ENCODE results near the gene TTC39A.

Gene TTC39A

DNA sequence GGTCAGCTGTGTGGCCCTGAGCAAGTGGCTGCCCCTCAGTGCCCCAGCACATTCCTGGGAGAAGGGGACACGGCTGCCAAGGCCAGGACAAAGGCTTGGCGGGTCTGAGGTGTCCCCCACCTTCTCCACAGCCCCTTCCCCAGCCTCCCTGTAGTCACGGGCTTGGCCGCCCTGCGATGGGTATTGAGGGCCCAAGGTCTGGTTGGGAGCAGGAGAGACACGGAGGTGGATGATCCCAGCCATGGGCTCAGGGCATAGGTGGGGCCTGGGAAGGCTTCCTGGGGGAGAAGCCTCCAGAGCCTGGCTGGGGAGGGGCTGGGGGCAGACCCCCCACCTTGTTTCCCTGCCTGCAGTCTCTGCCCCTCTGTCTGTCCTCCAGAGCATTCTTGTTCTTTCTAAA, 27.0 kb downstream of the TTC39A start:
- intact Hi-C loops (cut with DNase I; ENCODE audit: low total_unique reads), result no loop called here
- peaks cover 0 to 6% (median under 1%) of the 10 kb centered on the region in 4 donors for H3K4me1 ChIP-seq
- no peaks in the 10 kb centered on the region for H3K36me3 ChIP-seq
- H3K27ac ChIP-seq, result no peak overlapping the region
- no peak overlapping the region for H3K4me3 ChIP-seq
- no peaks in the 10 kb centered on the region for H3K27me3 ChIP-seq
- no peak for DNase-seq
- no peaks in the 10 kb centered on the region for H3K9me3 ChIP-seq
- TF ChIP-seq, protein P1, sequence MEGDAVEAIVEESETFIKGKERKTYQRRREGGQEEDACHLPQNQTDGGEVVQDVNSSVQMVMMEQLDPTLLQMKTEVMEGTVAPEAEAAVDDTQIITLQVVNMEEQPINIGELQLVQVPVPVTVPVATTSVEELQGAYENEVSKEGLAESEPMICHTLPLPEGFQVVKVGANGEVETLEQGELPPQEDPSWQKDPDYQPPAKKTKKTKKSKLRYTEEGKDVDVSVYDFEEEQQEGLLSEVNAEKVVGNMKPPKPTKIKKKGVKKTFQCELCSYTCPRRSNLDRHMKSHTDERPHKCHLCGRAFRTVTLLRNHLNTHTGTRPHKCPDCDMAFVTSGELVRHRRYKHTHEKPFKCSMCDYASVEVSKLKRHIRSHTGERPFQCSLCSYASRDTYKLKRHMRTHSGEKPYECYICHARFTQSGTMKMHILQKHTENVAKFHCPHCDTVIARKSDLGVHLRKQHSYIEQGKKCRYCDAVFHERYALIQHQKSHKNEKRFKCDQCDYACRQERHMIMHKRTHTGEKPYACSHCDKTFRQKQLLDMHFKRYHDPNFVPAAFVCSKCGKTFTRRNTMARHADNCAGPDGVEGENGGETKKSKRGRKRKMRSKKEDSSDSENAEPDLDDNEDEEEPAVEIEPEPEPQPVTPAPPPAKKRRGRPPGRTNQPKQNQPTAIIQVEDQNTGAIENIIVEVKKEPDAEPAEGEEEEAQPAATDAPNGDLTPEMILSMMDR (IDR thresholded peaks at IDR 0.05), result no peak

DNA sequence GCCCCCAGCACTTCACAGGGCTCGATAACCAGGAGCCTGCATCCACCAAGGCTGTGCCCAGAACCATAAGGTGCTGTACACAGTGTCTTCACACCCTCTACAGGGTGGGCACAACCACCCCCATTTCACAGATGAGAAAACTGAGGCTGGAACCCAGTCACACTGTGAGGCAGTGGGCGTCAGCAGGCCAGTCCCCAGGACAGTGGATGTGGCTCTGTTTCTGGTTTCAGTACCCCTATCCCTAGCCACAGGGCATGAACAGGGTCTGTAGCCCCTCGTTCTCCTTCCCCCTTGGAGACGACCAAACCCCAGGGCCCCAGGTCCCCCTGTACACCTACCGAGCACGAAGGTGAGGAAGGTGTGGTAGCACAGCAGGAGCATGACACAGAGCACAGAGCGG, 27.6 kb downstream of the TTC39A start:
- H3K4me1 ChIP-seq, result peaks cover 0 to 6% (median 3%) of the 10 kb centered on the region in 4 donors
- H3K27ac ChIP-seq, result no peak overlapping the region
- H3K9me3 ChIP-seq, result no peaks in the 10 kb centered on the region
- no peak for DNase-seq
- no peak overlapping the region for H3K4me3 ChIP-seq
- TF ChIP-seq, protein P1 (IDR thresholded peaks at IDR 0.05), result no peak
- H3K27me3 ChIP-seq, result no peaks in the 10 kb centered on the region
- intact Hi-C loops (cut with DNase I; ENCODE audit: low total_unique reads), result no loop called here
- H3K36me3 ChIP-seq, result no peaks in the 10 kb centered on the region

DNA sequence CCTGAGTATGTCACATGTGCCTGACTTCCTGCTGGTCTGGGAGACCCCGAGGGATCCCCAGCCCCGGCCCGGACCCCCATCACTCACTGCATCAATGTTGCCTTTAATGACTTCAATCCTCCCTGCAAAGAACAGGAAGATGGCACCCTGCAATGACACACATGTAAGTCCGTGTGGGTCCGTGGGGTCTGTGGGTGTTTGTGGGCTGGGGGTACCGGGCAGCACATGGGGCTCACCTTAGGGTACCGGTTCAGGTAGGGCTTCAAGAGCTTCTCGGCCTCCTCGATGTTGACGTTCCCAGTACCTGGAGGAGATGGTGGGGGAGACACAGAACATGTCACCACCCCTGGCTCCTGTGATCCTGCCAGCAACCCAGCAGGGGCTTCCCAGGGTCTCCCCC, 28.1 kb downstream of the TTC39A start:
- no peaks in the 10 kb centered on the region for H3K27me3 ChIP-seq
- TF ChIP-seq, protein P1 (IDR thresholded peaks at IDR 0.05), result no peak
- intact Hi-C loops (cut with DNase I; ENCODE audit: low total_unique reads), result no loop called here

DNA sequence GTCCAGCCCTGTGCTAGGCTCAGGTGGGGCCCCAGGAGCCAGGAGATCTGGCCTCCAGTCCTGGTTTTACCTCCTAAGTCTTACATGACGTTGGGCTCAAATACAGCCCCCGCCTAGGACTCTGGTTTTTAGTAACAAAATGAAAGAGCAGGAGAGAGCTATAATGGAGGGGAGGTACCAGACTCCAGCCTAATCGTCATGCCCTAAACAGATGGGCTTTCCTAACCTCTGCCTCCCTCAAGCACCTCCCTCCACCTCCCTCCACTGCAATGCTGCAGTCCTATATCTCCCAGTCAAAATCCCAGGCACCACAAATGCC, 28.6 kb downstream of the TTC39A start:
- no peaks in the 10 kb centered on the region for H3K36me3 ChIP-seq
- H3K4me1 ChIP-seq, result peaks cover 0 to 15% (median 9%) of the 10 kb centered on the region in 4 donors
- DNase-seq, result no peak
- H3K4me3 ChIP-seq, result no peak overlapping the region
- intact Hi-C loops (cut with DNase I; ENCODE audit: low total_unique reads), result no loop called here
- no peaks in the 10 kb centered on the region for H3K9me3 ChIP-seq
- no peak overlapping the region for H3K27ac ChIP-seq
- no peaks in the 10 kb centered on the region for H3K27me3 ChIP-seq
- TF ChIP-seq, protein P1 (IDR thresholded peaks at IDR 0.05), result no peak

More for the DNA sequence above, 28.1 kb downstream of the TTC39A start:
- H3K36me3 ChIP-seq, result no peaks in the 10 kb centered on the region
- no peak for DNase-seq
- no peaks in the 10 kb centered on the region for H3K9me3 ChIP-seq
- no peak overlapping the region for H3K4me3 ChIP-seq
- H3K27ac ChIP-seq, result no peak overlapping the region
- H3K4me1 ChIP-seq, result peaks cover 0 to 11% (median 6%) of the 10 kb centered on the region in 4 donors

DNA sequence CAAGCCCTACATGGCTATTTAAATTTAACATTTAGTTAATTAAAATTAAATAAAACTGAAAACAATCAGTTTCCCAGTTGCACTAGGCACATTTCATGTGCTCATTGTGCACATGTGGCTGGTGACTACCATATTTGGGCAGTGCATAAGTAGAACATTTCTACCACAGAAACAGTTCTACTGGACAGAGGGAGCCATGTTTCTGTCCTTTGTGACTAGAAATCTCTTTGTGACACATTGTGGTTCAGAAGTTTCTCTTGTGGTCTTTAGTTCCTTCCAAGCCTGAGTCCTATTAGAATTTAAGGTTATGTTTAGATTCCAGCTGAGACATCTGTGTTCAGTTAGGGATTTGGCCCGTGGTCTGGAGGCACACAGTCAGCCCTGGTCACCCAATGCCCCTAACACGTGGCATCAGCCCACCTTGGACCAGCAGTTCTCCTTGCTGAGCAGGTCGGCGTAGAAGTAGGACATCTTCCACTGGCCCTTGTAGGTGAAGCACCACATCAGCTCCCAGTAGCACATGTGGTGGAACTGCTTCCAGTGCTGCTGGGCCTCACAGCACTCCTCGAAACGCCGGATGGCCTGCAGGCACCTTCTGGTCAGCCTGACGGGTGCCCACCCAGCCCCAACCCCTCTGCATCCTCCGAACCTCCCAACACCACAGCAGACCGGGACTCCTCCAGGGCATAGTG, 29.1 kb downstream of the TTC39A start:
- Histone ChIP-seq H3K27ac (no peak overlapping the region), H3K9me3 (no peaks in the 10 kb centered on the region), H3K27me3 (no peaks in the 10 kb centered on the region), H3K4me1 (peaks cover 0 to 18% (median 11%) of the 10 kb centered on the region in 4 donors), H3K4me3 (no peak overlapping the region), H3K36me3 (no peaks in the 10 kb centered on the region)
- DNase-seq, result no peak
- intact Hi-C loops (cut with DNase I; ENCODE audit: low total_unique reads), result no loop called here
- TF ChIP-seq, protein P1 (IDR thresholded peaks at IDR 0.05), result no peak

Data from tibial artery (tissue), 4 donors.